DOHH2 (cell line): ENCODE measurements around the gene SLC35A3.
"Not testable (repeated sequence)": the region's sequence is repeated elsewhere in the genome, so short reads cannot be mapped to it uniquely, and the experiment has no call there.

ENCODE experiments used
- H3F3A ChIP-seq: fragments of 200-600 bp; sonication (generic), shearing (Covaris generic); 2 replicates; pipeline ENCODE4 v1.6.0; 2016; ENCODE audit warnings: antibody characterized with exemption, mild to moderate bottlenecking; ENCODE audit not compliant: control insufficient read depth, insufficient read depth
- H3K27ac ChIP-seq: fragments of 200-600 bp; sonication (generic); 2 replicates; pipeline ENCODE4 v1.5.1; 2014; ENCODE audit warnings: low read depth, mild to moderate bottlenecking, low read length, moderate library complexity
- H3K27me3 ChIP-seq: fragments of 200-600 bp; sonication (generic); 2 replicates; pipeline ENCODE4 v1.6.1; 2014; ENCODE audit warnings: mild to moderate bottlenecking, low read length, mixed read lengths; ENCODE audit not compliant: control insufficient read depth
- H3K36me3 ChIP-seq: fragments of 200-600 bp; sonication (generic); 2 replicates; pipeline ENCODE4 v1.6.1; 2014; ENCODE audit warnings: mild to moderate bottlenecking, low read length, moderate library complexity, mixed read lengths; ENCODE audit not compliant: control insufficient read depth
- H3K4me1 ChIP-seq: fragments of 200-600 bp; sonication (generic); 2 replicates; pipeline ENCODE4 v1.6.1; 2014; ENCODE audit warnings: mild to moderate bottlenecking, low read length, mixed read lengths; ENCODE audit not compliant: control insufficient read depth
- H3K4me2 ChIP-seq: fragments of 200-600 bp; sonication (generic); 2 replicates; pipeline ENCODE4 v1.6.0; 2014; ENCODE audit warnings: mild to moderate bottlenecking, low read length, moderate library complexity
- H3K4me3 ChIP-seq: fragments of 200-600 bp; sonication (generic); 2 replicates; pipeline ENCODE4 v1.5.1; 2014; ENCODE audit warnings: mild to moderate bottlenecking, low read length, mixed read lengths
- H3K79me2 ChIP-seq: fragments of 200-600 bp; sonication (generic); 2 replicates; pipeline ENCODE4 v1.6.1; 2014; ENCODE audit warnings: mild to moderate bottlenecking, low read length, mixed read lengths; ENCODE audit not compliant: control insufficient read depth
- H3K9me2 ChIP-seq: fragments of 200-600 bp; sonication (generic); replicated peaks from 2 replicates; pipeline ENCODE4 v1.6.1; 2014; ENCODE audit warnings: mild to moderate bottlenecking, low read length, mixed read lengths; ENCODE audit not compliant: control insufficient read depth
- H3K9me3 ChIP-seq: fragments of 200-600 bp; sonication (generic); 2 replicates; pipeline ENCODE4 v1.6.1; 2014; ENCODE audit warnings: antibody characterized with exemption, low read length, mixed read lengths; ENCODE audit not compliant: control insufficient read depth, insufficient read depth
- H4K20me1 ChIP-seq: fragments of 200-600 bp; sonication (generic); 2 replicates; pipeline ENCODE4 v1.6.0; 2014; ENCODE audit warnings: low read depth, mild to moderate bottlenecking, antibody characterized with exemption, low read length, moderate library complexity; ENCODE audit not compliant: control insufficient read depth, insufficient read depth
- CTCF ChIP-seq: fragments of 200-600 bp; sonication (generic); IDR thresholded peaks from one replicate; pipeline ENCODE4 v1.5.1; 2014; ENCODE audit warnings: antibody characterized with exemption, mild to moderate bottlenecking, low read depth, low read length; ENCODE audit not compliant: poor library complexity, severe bottlenecking
- EZH2phosphoT487 ChIP-seq: fragments of 200-600 bp; sonication (generic); IDR thresholded peaks from 2 replicates; pipeline ENCODE4 v1.6.1; 2017; ENCODE audit warnings: borderline replicate concordance, mild to moderate bottlenecking, antibody characterized with exemption, low read length, moderate library complexity, mixed read lengths

Gene SLC35A3

DNA sequence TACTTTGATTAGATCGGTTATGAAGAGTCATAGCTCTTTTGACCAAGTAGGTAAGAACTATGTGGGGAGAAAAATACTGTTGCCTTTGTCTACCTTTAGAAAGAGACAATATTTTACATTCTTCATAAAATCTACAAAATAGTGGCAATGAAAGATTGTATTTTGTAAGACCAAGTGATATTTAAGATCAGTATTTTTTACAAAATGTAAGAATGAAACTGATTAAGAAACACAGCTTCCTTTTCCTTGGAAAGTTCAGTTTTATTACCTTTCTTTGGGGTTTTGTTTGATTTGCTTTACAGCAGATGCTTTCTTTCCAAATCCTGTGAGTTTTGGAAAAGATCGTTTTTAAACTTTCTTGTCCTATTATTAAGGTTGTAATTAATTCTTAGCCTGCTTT is 69.8 kb downstream of the SLC35A3 start:
- Histone ChIP-seq H3K79me2 (peaks cover 97% of the 10 kb centered on the region), H3K4me2 (peak overlapping the region; percentile 67), H3F3A (peaks cover 6% of the 10 kb centered on the region; the same call in 1 of the 2 replicates), H3K4me1 (peaks cover 47% of the 10 kb centered on the region), H3K36me3 (peaks cover 66% of the 10 kb centered on the region), H3K27me3 (no peaks in the 10 kb centered on the region), H3K9me2 (no peaks in the 10 kb centered on the region), H3K27ac (peak overlapping the region; percentile 81), H4K20me1 (peaks cover 10% of the 10 kb centered on the region; the same call in 1 of the 2 replicates), H3K9me3 (peaks cover 4% of the 10 kb centered on the region; the same call in 1 of the 2 replicates), H3K4me3 (peak overlapping the region; percentile 92)
- TF ChIP-seq EZH2phosphoT487: no peak
- TF ChIP-seq CTCF: no peak

DNA sequence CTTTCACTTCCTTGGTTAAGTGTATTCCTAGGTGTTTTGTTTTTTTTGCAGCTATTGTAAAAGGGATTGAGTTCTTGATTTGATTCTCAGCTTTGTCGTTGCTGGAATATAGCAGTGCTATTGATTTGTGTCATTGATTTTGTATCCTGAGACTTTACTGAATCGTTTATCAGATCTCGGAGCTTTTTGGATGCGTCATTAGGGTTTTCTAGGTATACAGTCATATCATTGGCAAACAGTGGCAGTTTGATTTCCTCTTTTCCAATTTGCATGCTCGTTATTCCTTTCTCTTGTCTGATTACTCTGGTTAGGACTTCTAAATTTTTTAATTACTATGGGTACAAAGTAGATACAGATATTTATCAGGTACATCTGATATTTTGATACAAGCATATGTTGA is 75.4 kb downstream of the SLC35A3 start:
- no peak overlapping the region for H3K27ac ChIP-seq
- H4K20me1 ChIP-seq: peaks cover 34% of the 10 kb centered on the region; the same call in 1 of the 2 replicates
- peaks cover 54% of the 10 kb centered on the region for H3K36me3 ChIP-seq
- H3F3A ChIP-seq: no peaks in the 10 kb centered on the region; the same call in 1 of the 2 replicates
- H3K9me2 ChIP-seq: no peaks in the 10 kb centered on the region
- TF ChIP-seq CTCF: no peak
- TF ChIP-seq EZH2phosphoT487: no peak
- no peak overlapping the region for H3K4me3 ChIP-seq
- peaks cover 65% of the 10 kb centered on the region for H3K4me1 ChIP-seq
- H3K9me3 ChIP-seq: peaks cover 4% of the 10 kb centered on the region; the same call in 1 of the 2 replicates
- peak overlapping the region; percentile 10; the same call in 1 of the 2 replicates for H3K4me2 ChIP-seq
- peaks cover 100% of the 10 kb centered on the region for H3K79me2 ChIP-seq
- H3K27me3 ChIP-seq: no peaks in the 10 kb centered on the region

DNA sequence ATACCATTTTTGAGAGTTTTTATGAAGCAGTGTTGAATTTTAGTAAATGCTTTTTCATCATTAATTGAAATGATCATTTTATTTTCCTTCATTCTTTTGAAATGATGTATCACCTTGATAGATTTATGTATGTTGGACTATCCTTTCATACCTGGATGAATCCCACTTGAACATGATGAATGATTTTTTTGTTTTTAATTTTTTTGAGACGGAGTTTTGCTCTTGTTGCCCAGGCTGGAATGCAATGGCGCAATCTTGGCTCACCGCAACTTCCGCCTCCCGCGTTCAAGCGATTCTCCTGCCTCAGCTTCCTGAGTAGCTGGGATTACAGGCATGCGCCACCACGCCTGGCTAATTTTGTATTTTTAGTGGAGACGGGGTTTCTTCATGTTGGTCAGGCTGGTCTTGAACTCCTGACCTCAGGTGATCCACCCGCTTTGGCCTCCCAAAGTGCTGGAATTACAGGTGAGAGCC is 77.5 kb downstream of the SLC35A3 start:
- Histone ChIP-seq H3K4me1 (peaks cover 53% of the 10 kb centered on the region), H3K4me3 (peak overlapping the region; percentile 41), H4K20me1 (peaks cover 32% of the 10 kb centered on the region; the same call in 1 of the 2 replicates), H3K79me2 (peaks cover 100% of the 10 kb centered on the region), H3K4me2 (peak overlapping the region; percentile 80), H3K36me3 (peaks cover 57% of the 10 kb centered on the region)
- not testable (repeated sequence) for H3K27me3 ChIP-seq, H3F3A ChIP-seq, H3K9me2 ChIP-seq, H3K9me3 ChIP-seq, H3K27ac ChIP-seq

- no peak overlapping the region for H3K4me3 ChIP-seq
- H3K36me3 ChIP-seq: peaks cover 50% of the 10 kb centered on the region
- no peaks in the 10 kb centered on the region for H3K27me3 ChIP-seq
- no peaks in the 10 kb centered on the region for H3K9me2 ChIP-seq
- no peak overlapping the region for H3K4me2 ChIP-seq
- H3K79me2 ChIP-seq: peaks cover 98% of the 10 kb centered on the region
- TF ChIP-seq EZH2phosphoT487 (no peak), CTCF (no peak)
- H4K20me1 ChIP-seq: peaks cover 30% of the 10 kb centered on the region; the same call in 1 of the 2 replicates
- H3K4me1 ChIP-seq: peaks cover 39% of the 10 kb centered on the region
- H3K27ac ChIP-seq: no peak overlapping the region
- H3F3A ChIP-seq: peaks cover 3% of the 10 kb centered on the region; the same call in 1 of the 2 replicates
- no peaks in the 10 kb centered on the region for H3K9me3 ChIP-seq
Measured at GRCh38 chr1:100050139-100050538, 80.3 kb downstream of the SLC35A3 start.
